ENCODE measurements around the gene FSTL5. TPM values are rescaled to one million over a fixed set of nuclear protein-coding genes. Genes with fewer than 3 reads are reported as not detected.

Gene FSTL5
- total RNA-seq, 1 experiment from 2014 or later, result not detected

- TF ChIP-seq CTCF (IDR thresholded peaks at IDR 0.05 in 2 of 3, conservative IDR thresholded peaks at IDR 0.05 in 1 of 3; ENCODE audit: borderline replicate concordance in 1 of 3, insufficient read depth in 1 of 3, low read depth in 2 of 3, low read length in 2 of 3) (no peak), ELF1 (IDR thresholded peaks at IDR 0.05; ENCODE audit: borderline replicate concordance, low read depth) (no peak), RAD21 (IDR thresholded peaks at IDR 0.05; ENCODE audit: low read depth) (no peak), ATF3 (IDR thresholded peaks at IDR 0.05) (no peak), TCF7L2 (IDR thresholded peaks at IDR 0.05; ENCODE audit: borderline replicate concordance, extremely low read depth, insufficient read depth, insufficient read length) (no peak), MAX (IDR thresholded peaks at IDR 0.05) (no peak), ZBTB33 (IDR thresholded peaks at IDR 0.05; ENCODE audit: extremely low read depth, insufficient replicate concordance, low read length) (no peak), EZH2 (IDR thresholded peaks at IDR 0.05) (no peak)
Observed at GRCh38 chr4:161926033-161926828, 237.6 kb downstream of the FSTL5 start (continued).
